IPS-15b (cell line): ENCODE data around the gene DBF4.
"Not testable (repeated sequence)": the region's sequence is repeated elsewhere in the genome, so short reads cannot be mapped to it uniquely, and the experiment has no call there.

ENCODE experiments used
- H3K27me3 ChIP-seq: one replicate; pipeline ENCODE4 v1.6.1; 2013; ENCODE audit warnings: low read length; ENCODE audit not compliant: control insufficient read depth, insufficient read depth
- H3K36me3 ChIP-seq: one replicate; pipeline ENCODE4 v1.6.1; 2013; ENCODE audit warnings: low read length; ENCODE audit not compliant: control insufficient read depth, insufficient read depth
- H3K4me1 ChIP-seq: one replicate; pipeline ENCODE4 v1.6.1; 2013; ENCODE audit warnings: mild to moderate bottlenecking, low read length; ENCODE audit not compliant: control insufficient read depth, insufficient read depth
- H3K4me3 ChIP-seq: one replicate; pipeline ENCODE4 v1.5.1; 2013; ENCODE audit warnings: low read depth, low read length
- H3K9ac ChIP-seq: one replicate; pipeline ENCODE4 v1.6.1; 2013; ENCODE audit warnings: low read depth, mild to moderate bottlenecking, low read length
- H3K9me3 ChIP-seq: one replicate; pipeline ENCODE4 v1.6.1; 2013; ENCODE audit warnings: mild to moderate bottlenecking, low read length; ENCODE audit not compliant: control insufficient read depth, insufficient read depth

Gene DBF4

GRCh38 chr7:87895363-87895762, 19.1 kb downstream of the DBF4 start:
- Histone ChIP-seq H3K27me3 (no peaks in the 10 kb centered on the region), H3K9me3 (no peaks in the 10 kb centered on the region), H3K4me1 (no peaks in the 10 kb centered on the region), H3K36me3 (peaks cover 3% of the 10 kb centered on the region), H3K9ac (no peak overlapping the region), H3K4me3 (no peak overlapping the region)

- no peaks in the 10 kb centered on the region for H3K27me3 ChIP-seq
- H3K36me3 ChIP-seq, result peaks cover 3% of the 10 kb centered on the region
- no peak overlapping the region for H3K4me3 ChIP-seq
- H3K4me1 ChIP-seq, result no peaks in the 10 kb centered on the region
- no peak overlapping the region for H3K9ac ChIP-seq
- no peaks in the 10 kb centered on the region for H3K9me3 ChIP-seq
These were observed 23.0 kb downstream of the DBF4 start for GRCh38 chr7:87899255-87899654.

GRCh38 chr7:87907136-87907906, 31.0 kb downstream of the DBF4 start:
- not testable (repeated sequence) for H3K36me3 ChIP-seq, H3K9ac ChIP-seq, H3K4me3 ChIP-seq, H3K27me3 ChIP-seq, H3K4me1 ChIP-seq, H3K9me3 ChIP-seq

GRCh38 chr7:87908814-87909213, 32.5 kb downstream of the DBF4 start:
- H3K36me3 ChIP-seq, H3K9ac ChIP-seq, H3K4me1 ChIP-seq, H3K27me3 ChIP-seq, H3K4me3 ChIP-seq, H3K9me3 ChIP-seq: not testable (repeated sequence)

DNA sequence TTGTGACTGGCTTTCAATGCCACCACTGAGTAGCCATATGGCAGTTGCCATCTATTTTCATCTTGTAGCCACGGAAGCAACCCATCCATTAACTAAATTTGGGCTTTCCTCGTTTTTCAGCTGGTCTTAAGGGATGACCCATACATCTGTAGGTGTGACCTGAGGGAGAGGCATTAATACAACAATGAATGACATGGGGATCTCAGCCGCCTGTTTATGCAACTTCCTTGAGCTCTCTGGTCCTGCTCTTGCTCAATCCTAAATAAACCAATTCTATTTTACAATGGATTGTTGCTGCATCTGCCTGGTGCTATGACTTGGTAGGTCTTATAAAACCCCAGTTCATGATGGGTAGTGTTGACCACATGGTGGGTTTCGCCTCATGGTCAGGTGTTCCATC, 35.8 kb downstream of the DBF4 start:
- Histone ChIP-seq H3K27me3 (no peaks in the 10 kb centered on the region), H3K9ac (no peak overlapping the region), H3K36me3 (peaks cover 3% of the 10 kb centered on the region), H3K4me1 (no peaks in the 10 kb centered on the region), H3K4me3 (no peak overlapping the region), H3K9me3 (no peaks in the 10 kb centered on the region)

DNA sequence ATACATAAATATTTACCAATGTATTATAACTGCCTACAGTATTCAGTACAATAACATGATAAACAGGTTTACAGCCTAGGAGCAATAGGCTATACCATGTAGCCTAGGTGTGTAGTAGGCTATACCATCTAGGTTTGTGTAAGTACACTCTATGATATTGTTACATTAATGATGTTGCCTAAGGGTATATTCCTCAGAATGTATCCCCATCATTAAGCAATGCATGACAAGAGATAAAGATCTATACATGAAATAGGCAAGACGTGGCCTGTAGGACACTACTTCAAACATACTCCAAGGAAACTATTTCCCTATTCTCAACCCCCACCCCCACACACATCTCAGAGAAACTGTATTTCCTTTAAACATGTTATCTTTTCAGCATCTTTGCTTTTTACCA, 42.4 kb downstream of the DBF4 start:
- H3K4me3 ChIP-seq, result no peak overlapping the region
- H3K27me3 ChIP-seq, result no peaks in the 10 kb centered on the region
- H3K9ac ChIP-seq, result no peak overlapping the region
- no peaks in the 10 kb centered on the region for H3K4me1 ChIP-seq
- no peaks in the 10 kb centered on the region for H3K9me3 ChIP-seq
- H3K36me3 ChIP-seq, result no peaks in the 10 kb centered on the region

GRCh38 chr7:87919875-87920274, 43.6 kb downstream of the DBF4 start:
- Histone ChIP-seq H3K9me3 (no peaks in the 10 kb centered on the region), H3K4me1 (no peaks in the 10 kb centered on the region), H3K9ac (no peak overlapping the region), H3K4me3 (no peak overlapping the region), H3K36me3 (no peaks in the 10 kb centered on the region), H3K27me3 (no peaks in the 10 kb centered on the region)

DNA sequence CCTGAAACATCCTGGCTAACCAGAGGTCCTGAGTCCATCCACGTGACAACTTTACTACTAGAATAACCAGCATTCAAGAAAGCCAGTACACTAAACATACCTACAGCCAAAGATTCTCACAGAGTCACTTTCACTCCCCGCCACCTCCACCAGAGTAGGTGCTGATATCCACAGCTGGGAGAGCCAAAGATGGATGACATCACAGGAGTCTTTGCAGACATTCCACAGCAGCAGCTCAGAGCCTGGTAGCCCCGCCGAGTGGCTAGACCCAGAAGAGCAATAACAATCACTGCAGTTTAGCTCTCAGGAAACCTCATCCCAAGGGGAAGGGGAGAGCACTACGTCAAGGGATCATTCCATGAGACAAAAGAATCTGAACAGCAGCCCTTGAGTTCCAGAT, 44.3 kb downstream of the DBF4 start:
- Histone ChIP-seq H3K9me3 (no peaks in the 10 kb centered on the region), H3K27me3 (no peaks in the 10 kb centered on the region), H3K4me1 (no peaks in the 10 kb centered on the region)

GRCh38 chr7:87922759-87923395, 46.6 kb downstream of the DBF4 start:
- not testable (repeated sequence) for H3K9me3 ChIP-seq, H3K27me3 ChIP-seq, H3K4me1 ChIP-seq, H3K4me3 ChIP-seq, H3K9ac ChIP-seq, H3K36me3 ChIP-seq

More for the DNA sequence above, 44.3 kb downstream of the DBF4 start:
- H3K9ac ChIP-seq, result no peak overlapping the region
- no peak overlapping the region for H3K4me3 ChIP-seq
- no peaks in the 10 kb centered on the region for H3K36me3 ChIP-seq

DNA sequence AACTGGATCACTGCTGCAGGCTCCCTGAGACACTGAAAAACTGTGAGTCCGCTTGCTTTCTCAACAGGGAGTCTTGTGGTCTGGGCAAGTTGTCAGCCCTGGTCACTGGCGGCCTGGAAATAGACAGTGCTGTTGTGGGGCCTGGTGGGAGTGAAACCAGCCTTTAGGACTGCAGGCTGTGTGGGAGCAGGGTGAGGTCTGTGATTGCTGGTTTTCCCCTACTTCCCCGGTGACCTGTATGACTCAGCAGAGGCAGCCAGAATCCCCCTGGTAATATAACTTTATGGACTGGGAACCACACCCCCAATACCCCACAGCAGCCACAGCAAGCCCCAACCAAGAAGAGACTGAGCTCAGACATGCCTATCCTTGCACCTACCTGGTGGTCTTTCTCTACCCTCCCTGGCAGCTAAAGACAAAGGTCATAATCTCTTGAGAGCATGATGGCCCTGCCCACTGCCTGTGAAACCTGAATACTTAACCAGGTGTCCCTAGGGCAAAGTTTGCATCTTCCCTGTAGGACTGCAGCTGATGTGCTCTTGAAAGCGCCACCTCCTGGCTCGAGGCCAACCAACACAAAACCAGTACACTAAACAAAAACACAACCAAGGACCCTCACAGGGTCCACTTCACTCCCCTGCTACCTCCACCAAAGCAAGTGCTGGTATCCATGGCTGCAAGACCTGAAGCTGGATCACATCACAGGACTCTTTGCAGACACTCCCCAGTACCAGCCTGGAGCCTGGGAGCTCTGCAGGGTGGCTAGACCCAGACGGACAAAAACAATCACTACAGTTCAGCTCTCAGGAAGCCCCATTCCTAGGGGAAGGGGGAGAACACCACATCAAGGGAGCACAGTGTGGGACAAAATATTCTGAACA, 50.5 kb downstream of the DBF4 start:
- Histone ChIP-seq H3K27me3 (peaks cover 2% of the 10 kb centered on the region), H3K4me3 (peak overlapping the region; percentile 13), H3K36me3 (no peaks in the 10 kb centered on the region), H3K9ac (peak overlapping the region; percentile 47), H3K4me1 (peaks cover 10% of the 10 kb centered on the region), H3K9me3 (no peaks in the 10 kb centered on the region)

DNA sequence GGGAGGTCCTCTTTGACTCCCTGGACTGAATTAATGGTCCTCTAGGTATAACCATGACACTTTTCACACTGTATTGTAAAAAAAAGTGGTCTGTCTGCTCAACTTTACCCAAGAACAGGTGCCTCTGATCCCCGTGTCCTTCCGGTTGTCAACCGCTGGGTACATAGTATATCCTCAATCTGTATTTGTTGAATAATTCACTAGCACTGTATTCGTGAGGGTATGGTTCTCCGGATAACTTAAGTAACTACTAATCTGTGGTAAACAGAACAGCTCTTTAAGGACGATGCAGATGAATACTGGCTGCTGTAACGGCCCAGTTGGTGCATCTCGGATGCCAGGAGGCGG, 57.3 kb downstream of the DBF4 start:
- H3K27me3 ChIP-seq, result peaks cover 22% of the 10 kb centered on the region
- H3K4me1 ChIP-seq, result no peaks in the 10 kb centered on the region
- H3K4me3 ChIP-seq, result peak overlapping the region; percentile 85
- H3K9me3 ChIP-seq, result no peaks in the 10 kb centered on the region
- H3K36me3 ChIP-seq, result no peaks in the 10 kb centered on the region
- H3K9ac ChIP-seq, result no peak overlapping the region
